NCI-H146 (cell line): ENCODE results near the gene MGA.
A peak's percentile ranks its signal among the peaks of the same experiment; 100 is the strongest.

Experiments used
- DNase-seq: peaks from one replicate; lab custom pipeline; 2025; lab: John Stamatoyannopoulos, UW

Gene MGA

DNA sequence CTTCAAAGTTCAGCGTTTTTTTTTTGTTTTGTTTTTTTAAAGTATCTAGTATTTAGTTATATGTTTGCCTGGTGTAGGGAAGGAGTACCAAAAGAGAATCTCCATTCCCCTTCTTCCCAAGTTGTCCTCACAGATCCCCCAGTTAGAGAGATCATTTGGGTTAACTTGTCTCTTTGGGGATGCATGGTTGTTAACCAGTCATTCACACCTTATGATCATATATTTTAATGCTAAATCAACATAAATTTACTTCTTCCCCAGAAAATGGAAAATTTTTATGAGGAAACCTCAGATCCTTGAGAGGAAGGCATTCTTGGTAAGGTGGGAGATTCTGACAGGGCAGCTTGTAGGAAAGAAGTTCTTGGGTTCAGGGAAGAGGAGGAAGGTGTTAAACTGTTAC, 1.5 kb upstream of the MGA start:
- DNase-seq, result no peak

DNA sequence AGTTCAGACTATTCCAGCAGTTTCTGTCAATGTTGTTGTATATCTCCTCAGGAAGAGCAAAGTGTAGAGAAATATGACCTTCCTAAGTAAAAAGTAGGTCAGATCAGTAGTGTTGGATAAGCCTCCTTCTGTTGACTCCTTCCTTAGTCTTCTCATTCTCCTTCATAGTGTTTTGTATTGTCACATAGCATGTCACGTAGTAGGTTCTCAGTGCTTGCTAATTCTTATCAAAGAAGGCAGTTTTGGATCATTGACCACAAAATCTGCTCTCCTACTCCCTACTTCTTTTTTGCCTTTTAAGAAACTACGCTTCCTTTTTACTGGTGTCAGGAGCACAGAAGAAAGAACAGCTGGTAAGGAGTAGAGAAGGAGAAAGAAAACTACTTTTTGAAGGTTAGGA, 1.0 kb upstream of the MGA start:
- no peak for DNase-seq

- DNase-seq, result no peak
Observed at GRCh38 chr15:41659855-41660234, 360 bp upstream of the MGA start.

DNA sequence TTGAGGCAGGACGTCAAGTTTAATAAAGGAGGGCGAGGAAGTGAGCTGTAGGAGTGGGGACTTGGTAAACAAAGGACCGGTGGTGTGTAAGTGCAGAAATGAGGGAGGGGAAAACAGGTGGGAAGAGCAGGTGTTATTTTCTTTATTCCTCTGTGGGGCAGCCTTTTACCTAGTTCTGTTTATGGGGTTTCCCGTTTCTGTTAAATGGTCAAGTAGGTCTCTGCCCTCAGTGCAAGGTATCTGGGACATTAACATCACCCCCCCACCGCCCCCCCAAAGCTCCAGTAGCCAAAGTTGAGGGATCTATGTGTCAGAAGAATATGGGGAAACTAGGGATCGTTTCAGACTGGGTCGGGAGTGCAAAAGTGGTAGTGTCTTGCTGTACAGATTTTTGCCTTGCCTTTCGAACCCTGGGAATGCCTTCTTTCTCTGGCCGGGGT, 893 bp downstream of the MGA start:
- DNase-seq, result peak; percentile 67

DNA sequence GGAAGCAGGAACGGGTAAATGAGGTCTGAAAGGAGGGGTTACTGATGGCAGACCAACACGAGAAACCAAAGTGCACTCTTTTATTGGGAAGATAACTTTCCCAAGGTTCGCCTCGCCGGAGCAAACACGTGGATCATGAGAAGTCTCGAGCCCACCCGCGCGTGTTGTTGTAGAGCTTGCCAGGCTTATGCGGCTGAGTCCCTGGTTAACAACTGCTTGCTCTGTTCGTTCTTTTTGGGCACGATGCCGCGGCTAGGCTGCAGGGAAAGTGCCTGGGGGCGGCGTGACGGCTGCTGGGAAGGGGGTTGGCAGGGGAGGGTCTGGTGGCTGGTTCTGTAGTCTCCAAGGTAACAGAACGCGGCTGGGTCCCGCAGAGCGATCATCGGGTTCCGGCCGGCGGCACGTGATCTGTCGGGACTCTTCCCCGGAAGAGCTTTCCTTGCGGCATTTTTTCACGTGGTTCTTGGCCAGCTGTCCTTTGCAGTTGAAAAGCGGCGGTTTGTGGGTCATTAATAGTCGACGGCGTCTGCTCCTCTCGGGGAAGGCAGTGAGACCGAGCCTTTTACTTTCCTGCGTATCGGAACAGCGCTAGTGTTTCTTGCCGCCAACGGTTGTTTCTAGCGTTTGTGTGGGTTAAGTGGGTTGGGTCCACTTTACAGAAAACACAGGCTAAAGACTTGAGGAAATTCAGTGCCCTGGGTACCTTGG, 1.5 kb downstream of the MGA start:
- peak; percentile 78 for DNase-seq

GRCh38 chr15:41666353-41666920, 6.2 kb downstream of the MGA start:
- no peak for DNase-seq

DNA sequence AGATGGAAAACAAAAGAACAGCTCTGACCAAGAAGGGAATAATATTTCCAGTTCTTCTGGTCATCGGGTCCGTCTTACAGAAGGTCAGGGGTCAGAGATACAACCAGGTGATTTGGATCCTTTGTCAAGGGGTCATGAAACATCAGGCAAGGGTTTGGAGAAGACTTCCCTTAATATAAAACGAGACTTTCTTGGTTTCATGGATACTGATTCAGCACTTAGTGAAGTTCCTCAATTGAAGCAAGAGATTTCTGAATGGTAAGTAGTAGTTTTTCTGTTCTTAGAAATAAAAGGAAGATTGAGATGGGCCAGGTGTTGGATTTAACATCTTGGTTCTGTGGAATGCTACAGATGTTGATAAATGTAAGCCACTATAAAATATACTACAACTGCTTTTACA, 9.5 kb downstream of the MGA start:
- no peak for DNase-seq

DNA sequence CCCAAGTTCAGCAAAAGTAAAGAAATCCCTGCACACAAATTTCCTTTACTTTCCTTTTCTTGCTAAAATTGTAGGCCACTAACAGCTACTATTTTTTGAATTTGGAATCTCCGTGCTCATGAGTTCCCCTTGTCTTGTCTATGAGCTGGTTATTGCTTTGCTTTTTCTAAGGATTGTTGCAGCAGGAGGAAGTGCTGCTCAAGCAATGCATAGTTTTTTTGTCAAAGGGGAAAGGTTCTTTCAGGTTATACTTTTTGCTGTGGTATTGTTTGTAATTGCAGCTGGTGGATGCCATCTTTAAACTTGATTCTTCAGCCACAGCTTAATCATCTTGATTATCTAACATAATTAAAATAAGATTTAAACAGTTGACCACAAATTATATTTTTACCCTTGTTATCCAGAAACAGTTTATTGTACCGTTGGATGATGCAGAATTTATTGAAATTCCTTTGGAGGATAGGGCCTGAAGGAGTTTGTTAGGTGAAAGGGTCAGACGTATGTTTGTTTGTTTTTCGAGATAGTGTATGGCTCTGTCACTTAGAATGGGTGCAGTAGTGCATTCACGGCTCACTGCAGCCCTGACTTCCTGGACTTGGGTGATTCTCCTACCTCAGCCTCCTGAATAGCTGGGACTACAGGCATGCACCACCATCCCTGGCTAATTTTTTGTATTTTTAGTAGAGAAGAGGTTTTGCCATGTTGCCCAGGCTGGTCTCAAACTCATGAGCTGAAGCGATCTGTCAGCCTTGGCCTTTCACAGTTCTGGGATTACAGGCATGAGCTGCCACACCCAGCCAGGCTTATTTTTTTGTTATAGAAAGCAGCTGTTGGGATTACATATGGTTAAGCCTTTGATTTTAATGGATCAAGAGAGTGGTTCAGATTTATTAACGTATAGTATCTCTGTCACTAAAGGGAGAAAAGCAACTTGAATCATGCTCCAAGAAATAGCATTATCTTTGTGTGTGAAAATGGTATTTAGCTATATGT, 11.7 kb downstream of the MGA start:
- DNase-seq, result no peak

GRCh38 chr15:41675337-41675736, 15.1 kb downstream of the MGA start:
- no peak for DNase-seq

GRCh38 chr15:41678742-41679141, 18.5 kb downstream of the MGA start:
- DNase-seq, result no peak

DNA sequence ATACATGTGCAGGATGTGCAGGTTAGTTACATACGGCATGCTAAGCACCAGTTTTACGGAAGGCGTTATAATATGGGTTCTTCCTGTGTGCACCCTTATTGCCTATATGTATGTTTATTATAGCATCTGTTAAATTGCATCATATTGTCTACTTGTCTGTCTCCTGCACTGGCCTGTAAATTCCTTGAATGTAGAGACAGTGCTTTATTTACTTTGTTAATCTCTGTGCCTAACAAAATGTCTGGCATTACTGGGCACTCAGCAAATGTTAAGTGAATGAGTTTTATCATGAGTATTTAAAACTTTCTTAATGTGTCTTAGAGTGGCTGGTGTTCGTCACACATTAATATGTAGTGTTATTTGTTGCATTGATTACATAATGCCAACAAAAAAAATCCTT, 23.8 kb downstream of the MGA start:
- DNase-seq, result no peak

- DNase-seq, result no peak
Observed at GRCh38 chr15:41688671-41689070, 28.5 kb downstream of the MGA start.

DNA sequence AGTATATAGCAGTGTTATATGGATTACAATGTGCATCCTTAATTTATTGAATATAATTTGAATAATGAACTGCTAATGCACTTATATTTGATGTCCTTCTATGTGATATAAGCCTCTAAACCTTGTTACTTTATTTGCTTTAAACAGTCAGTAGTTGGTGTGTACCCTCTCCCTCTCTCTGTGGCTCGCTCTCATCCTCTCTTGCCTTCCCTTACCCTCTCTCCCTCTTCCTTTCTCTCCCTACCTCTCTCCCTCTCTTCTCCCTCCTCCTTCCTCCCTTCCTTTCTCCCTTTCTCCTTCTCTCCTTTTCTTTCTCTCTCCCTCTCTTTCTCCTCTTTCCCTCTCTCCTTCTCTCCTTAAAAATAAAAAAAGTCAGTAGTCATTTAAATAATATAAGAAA, 28.9 kb downstream of the MGA start:
- DNase-seq, result no peak

GRCh38 chr15:41689834-41690233, 29.6 kb downstream of the MGA start:
- DNase-seq, result no peak

DNA sequence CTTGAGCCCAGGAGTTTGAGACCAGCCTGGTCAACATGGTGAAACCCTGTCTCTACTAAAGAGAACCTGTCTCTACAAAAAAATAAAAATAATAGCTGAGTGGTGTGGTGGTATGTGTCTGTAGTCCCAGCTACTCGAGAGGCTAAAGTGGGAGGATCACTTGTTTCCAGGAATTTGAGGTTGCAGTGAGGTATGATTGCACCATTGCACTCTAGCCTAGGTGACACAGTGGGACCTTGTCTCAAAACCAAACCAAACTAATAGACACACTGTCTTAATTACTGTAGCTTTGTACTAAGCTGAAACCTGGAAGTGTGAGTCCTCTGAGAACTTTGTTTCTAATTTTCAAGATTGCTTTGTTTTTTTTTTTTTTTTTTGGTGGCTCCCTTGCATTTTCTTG, 30.4 kb downstream of the MGA start:
- DNase-seq, result no peak

DNA sequence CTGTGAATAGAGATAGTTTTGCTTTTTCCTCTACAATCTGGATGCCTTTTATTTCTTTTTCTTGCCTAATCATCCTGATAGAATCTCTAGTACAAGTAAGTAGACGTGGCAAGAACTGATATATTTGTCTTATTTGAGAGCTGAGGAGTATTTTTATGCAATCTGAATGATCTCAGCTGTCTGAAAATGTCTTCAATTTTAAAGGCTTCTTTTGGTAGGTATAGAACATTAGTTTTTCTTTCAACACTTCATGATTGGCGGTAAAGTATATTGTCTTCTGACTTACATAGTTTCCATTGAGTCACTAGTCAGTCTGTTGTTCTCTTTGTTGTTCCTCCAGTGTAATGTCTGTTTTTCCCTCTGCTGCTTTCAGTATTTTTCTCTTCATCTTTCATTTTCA, 31.3 kb downstream of the MGA start:
- no peak for DNase-seq

DNA sequence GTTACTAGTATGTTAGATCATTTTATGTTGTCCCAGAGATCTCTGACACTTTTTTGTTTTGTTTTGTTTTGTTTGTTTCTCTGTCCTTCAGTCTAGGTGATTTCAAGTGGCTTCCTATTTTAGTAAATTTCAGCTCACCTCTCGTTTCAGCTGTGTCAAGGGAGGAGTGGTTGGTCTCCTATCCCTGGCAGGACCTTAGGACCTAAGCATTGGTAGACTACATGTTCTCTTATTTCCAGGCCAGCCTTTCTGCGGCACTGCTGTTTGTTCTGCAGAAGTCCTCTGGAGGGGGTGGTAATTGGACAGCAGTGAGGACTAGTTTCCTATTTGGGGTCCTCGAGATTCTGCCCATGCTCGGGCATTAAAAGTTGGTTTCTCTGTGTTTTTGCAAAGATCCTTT, 31.8 kb downstream of the MGA start:
- DNase-seq, result no peak

DNA sequence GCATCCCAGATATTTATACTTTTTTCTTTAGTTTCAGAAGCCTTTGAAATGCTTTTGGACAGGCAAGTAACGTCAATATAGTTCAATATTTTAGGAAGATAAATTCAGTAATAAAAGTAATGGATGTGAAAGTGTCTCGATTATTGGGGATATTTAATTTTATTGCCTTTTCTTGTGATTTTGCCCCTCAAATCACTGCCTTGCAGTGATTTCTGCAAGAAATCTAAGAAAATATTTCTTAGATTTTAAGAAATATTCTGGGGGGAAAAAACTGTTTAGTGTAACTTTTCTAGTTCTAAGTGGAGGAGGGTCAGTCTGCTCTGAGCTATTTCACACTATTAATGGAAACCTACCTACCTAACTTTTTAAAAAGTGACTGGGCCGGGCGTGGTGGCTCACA, 33.6 kb downstream of the MGA start:
- DNase-seq, result no peak

GRCh38 chr15:41695750-41696436, 35.7 kb downstream of the MGA start:
- peak; percentile 1 for DNase-seq

DNA sequence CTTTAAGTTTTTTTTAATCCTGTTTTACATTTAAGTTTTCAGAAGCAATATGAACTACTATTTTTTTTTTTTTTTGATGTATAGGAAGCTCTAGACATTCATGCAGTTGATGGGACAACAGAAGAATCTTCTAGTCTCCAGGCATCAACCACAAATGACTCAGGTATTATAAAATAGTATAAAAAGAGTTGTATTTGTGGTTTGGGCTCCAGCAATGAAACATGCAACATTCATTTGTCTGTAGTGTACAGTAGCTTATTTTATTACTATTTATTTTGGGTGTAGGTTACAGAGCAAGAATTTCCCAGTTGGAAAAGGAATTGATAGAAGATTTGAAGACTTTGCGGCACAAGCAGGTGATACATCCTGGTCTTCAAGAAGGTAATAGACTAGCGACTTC, 38.6 kb downstream of the MGA start:
- no peak for DNase-seq

DNA sequence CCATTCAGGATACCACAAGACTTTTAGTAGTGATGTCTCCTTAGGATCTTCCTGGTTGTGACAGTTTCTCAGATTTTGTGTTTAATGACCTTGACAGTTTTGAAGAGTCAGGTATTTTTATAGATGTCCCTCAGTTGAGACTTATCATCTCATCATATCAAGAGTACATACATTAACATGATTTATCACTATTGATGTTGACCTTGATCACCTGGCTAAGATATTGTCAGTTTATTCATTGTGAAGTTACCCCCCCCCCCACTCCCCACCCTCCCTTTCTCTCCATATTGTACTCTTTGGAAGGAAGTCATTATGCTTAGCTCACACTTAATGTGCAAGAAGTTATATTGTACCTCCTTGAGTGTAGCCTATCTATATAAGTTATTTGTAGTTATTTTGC, 42.9 kb downstream of the MGA start:
- DNase-seq, result no peak

DNA sequence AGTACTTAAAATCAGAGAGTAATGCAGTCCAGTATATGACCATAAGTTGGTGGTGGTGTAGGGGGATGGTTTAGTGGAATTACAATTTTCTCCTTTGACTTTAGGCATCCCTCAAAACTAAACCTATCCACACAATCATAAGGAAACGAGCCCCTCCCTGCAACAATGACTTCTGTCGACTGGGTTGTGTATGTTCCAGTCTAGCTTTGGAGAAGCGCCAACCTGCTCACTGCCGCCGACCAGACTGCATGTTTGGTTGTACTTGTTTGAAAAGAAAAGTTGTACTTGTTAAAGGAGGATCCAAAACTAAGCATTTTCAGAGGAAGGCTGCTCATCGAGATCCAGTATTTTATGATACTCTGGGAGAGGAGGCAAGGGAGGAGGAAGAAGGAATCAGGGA, 52.8 kb downstream of the MGA start:
- no peak for DNase-seq
